ENCODE data around the gene TMEM243. TPM values are rescaled to one million over a fixed set of nuclear protein-coding genes. Genes with fewer than 3 reads are reported as not detected.

TMEM243 gene
- total and polyA plus RNA-seq, 12 donors: 2.1 to 10.0 (median 4.8) TPM

- H3K4me3 ChIP-seq: no peak overlapping the region
- peaks cover 0 to 6% (median 5%) of the 10 kb centered on the region in 9 donors for H3K4me1 ChIP-seq
- TF ChIP-seq CTCF (IDR thresholded peaks at IDR 0.05): no peak
- no peak overlapping the region for H3K27ac ChIP-seq
- DNase-seq: no peak
- H3K27me3 ChIP-seq: peaks cover 0 to 27% (median 4%) of the 10 kb centered on the region in 7 donors
- no peaks in the 10 kb centered on the region for H3K36me3 ChIP-seq
- ATAC-seq: no peak
- intact Hi-C loops (cut with DNase I): loop anchor here in 1 of 10 donors (10.0 kb wide), 1 partner anchor 171 kb away; the partner anchor contains the start of gene ELAPOR2
- WGBS, 2 donors: 68 to 73% methylated on average over 1 of the region's 1 CpG
- H3K9me3 ChIP-seq: no peaks in the 10 kb centered on the region
Measured at GRCh38 chr7:87225696-87226095, 6.2 kb upstream of the TMEM243 start.

- H3K27me3 ChIP-seq: peaks cover 0 to 33% (median 4%) of the 10 kb centered on the region in 7 donors
- no peak overlapping the region for H3K4me3 ChIP-seq
- no peaks in the 10 kb centered on the region for H3K36me3 ChIP-seq
- WGBS, 2 donors: 90 to 92% methylated on average over 1 of the region's 1 CpG
- H3K27ac ChIP-seq: no peak overlapping the region
- H3K4me1 ChIP-seq: peaks cover 0 to 13% (median 8%) of the 10 kb centered on the region in 9 donors
- DNase-seq: no peak
- no peaks in the 10 kb centered on the region for H3K9me3 ChIP-seq
- intact Hi-C loops (cut with DNase I): loop anchor here in 2 of 10 donors (5.0 to 10.0 kb wide), 2 partner anchors 169 to 296 kb away; partner anchors contain the start of gene ELAPOR2 (in 1 of the 2)
- TF ChIP-seq CTCF (IDR thresholded peaks at IDR 0.05): no peak
- no peak for ATAC-seq
Measured at GRCh38 chr7:87223666-87224065, 4.1 kb upstream of the TMEM243 start.

- H3K4me1 ChIP-seq: peaks cover 0 to 37% (median 22%) of the 10 kb centered on the region in 9 donors
- DNase-seq: no peak
- no peak for TF ChIP-seq CTCF (IDR thresholded peaks at IDR 0.05)
- intact Hi-C loops (cut with DNase I): loop anchor here in 2 of 10 donors (5.0 to 10.0 kb wide), 2 partner anchors 166 to 293 kb away; partner anchors contain the start of gene ELAPOR2 (in 1 of the 2)
- no peaks in the 10 kb centered on the region for H3K9me3 ChIP-seq
- peak overlapping the region; percentile 53 to 93 (median 82) for H3K4me3 ChIP-seq
- peak overlapping the region in 6 of 10 donors; percentile 37 to 92 (median 85) for H3K27ac ChIP-seq
- peaks cover 0 to 33% (median 4%) of the 10 kb centered on the region in 7 donors for H3K27me3 ChIP-seq
- H3K36me3 ChIP-seq: no peaks in the 10 kb centered on the region
- 6 to 8% methylated on average over 17 of the region's 17 CpGs for WGBS, 2 donors
- ATAC-seq: no peak
Measured at GRCh38 chr7:87220734-87221215, 1.2 kb upstream of the TMEM243 start.

- intact Hi-C loops (cut with DNase I): loop anchor here in 2 of 10 donors (5.0 to 10.0 kb wide), 2 partner anchors 165 to 293 kb away; partner anchors contain the start of gene ELAPOR2 (in 1 of the 2)
Measured at GRCh38 chr7:87220026-87220733, 648 bp upstream of the TMEM243 start.

More at GRCh38 chr7:87220026-87220733, 648 bp upstream of the TMEM243 start:
- DNase-seq: peak; percentile 60 to 78
- ATAC-seq: peak; percentile 62 to 89 (median 78)
- peak overlapping the region; percentile 53 to 93 (median 82) for H3K4me3 ChIP-seq
- peaks cover 0 to 33% (median 4%) of the 10 kb centered on the region in 7 donors for H3K27me3 ChIP-seq
- peaks cover 0 to 43% (median 22%) of the 10 kb centered on the region in 9 donors for H3K4me1 ChIP-seq
- no peaks in the 10 kb centered on the region for H3K36me3 ChIP-seq
- H3K9me3 ChIP-seq: no peaks in the 10 kb centered on the region
- TF ChIP-seq CTCF (IDR thresholded peaks at IDR 0.05): no peak
- peak overlapping the region; percentile 37 to 92 (median 86) for H3K27ac ChIP-seq
- 0 to 1% methylated on average over 72 to 75 of the region's 75 CpGs for WGBS, 2 donors

Measured in heart right ventricle (tissue), 16 donors.